Heart left ventricle (tissue), 16 donors: ENCODE measurements around the gene CCDC69. TPM values are rescaled to one million over a fixed set of nuclear protein-coding genes. Genes with fewer than 3 reads are reported as not detected.
A peak's percentile ranks its signal among the peaks of the same experiment; 100 is the strongest.
"Not testable (repeated sequence)": the region's sequence is repeated elsewhere in the genome, so short reads cannot be mapped to it uniquely, and the experiment has no call there.

ENCODE experiments used
- ATAC-seq, 4 donors: fragments of 200-7000 bp; cut with Tn5 transposase; one replicate each; pipeline ENCODE4 v1.9.1; 2020 to 2022; ENCODE audit warnings: moderate library complexity in 4 of 4, mild to moderate bottlenecking in 3 of 4, moderate number of reproducible peaks in 1 of 4
- DNase-seq, 5 donors: peaks; one replicate each; pipeline ENCODE4 v3.0.0-alpha.2; 2020
- H3K27ac ChIP-seq, 12 donors: fragments of 200-600 bp; sonication (generic) in 4 of 12; one replicate each; pipeline versions ENCODE4 v1.5.0 to v1.8.0; 2016 to 2022; ENCODE audit warnings: mild to moderate bottlenecking in 2 of 12
- H3K27me3 ChIP-seq, 9 donors: fragments of 200-600 bp; sonication (generic) in 2 of 9; one replicate each; pipeline versions ENCODE4 v1.5.1 to v1.8.0; 2016 to 2022; ENCODE audit warnings: mild to moderate bottlenecking in 3 of 9
- H3K36me3 ChIP-seq, 9 donors: fragments of 200-600 bp; sonication (generic) in 2 of 9; one replicate each; pipeline versions ENCODE4 v1.5.0 to v1.8.0; 2018 to 2022; ENCODE audit warnings: mild to moderate bottlenecking in 2 of 9
- H3K4me1 ChIP-seq, 12 donors: fragments of 200-600 bp; sonication (generic) in 4 of 12; one replicate each; pipeline versions ENCODE4 v1.5.0 to v1.8.0; 2016 to 2022; ENCODE audit warnings: mild to moderate bottlenecking in 3 of 12
- H3K4me3 ChIP-seq, 12 donors: fragments of 200-600 bp; sonication (generic) in 4 of 12; one replicate each; pipeline versions ENCODE4 v1.5.0 to v1.8.0; 2017 to 2022; ENCODE audit warnings: mild to moderate bottlenecking in 9 of 12, moderate library complexity in 4 of 12
- H3K9me3 ChIP-seq, 12 donors: fragments of 200-600 bp; sonication (generic) in 4 of 12; one replicate each; pipeline versions ENCODE4 v1.5.0 to v1.8.0; 2016 to 2022; ENCODE audit warnings: mild to moderate bottlenecking in 1 of 12
- POLR2A ChIP-seq, 2 donors: fragments of 450-650 bp; IDR thresholded peaks; one replicate each; pipeline ENCODE4 v1.6.1; 2017; ENCODE audit warnings: antibody characterized with exemption in 2 of 2, mild to moderate bottlenecking in 2 of 2, moderate library complexity in 2 of 2
- WGBS, 4 donors: extraction: QIAGEN DNeasy Blood & Tissue Kit in 2 of 4; methylation state at CpG; one replicate each; pipeline versions ENCODE4 v1.1.5 to v1.1.7; 2013 to 2018; 5-methylcytosine and 5-hydroxymethylcytosine counted together
- intact Hi-C, 10 donors: fragments of 100-400 bp; cut with DNase I; formaldehyde crosslinking; loops; one replicate each; pipeline versions ENCODE4 v1.11.1 to v1.14.2; 2022
- polyA plus RNA-seq, 2 donors: library from polyadenylated mRNA; stranded (reverse); fragments of 200-250 nt; gene quantifications; one replicate each; pipeline ENCODE4 v1.2.3, GENCODE V29; 2013
- total RNA-seq, 9 donors: library from RNA; depleted of rRNA in 2 of 9; stranded (reverse); fragments of >200 nt in 2 of 9; fragmentation: NEBNext Ultra II Directional in 3 of 9; extraction: Animal tissue kit (Norgen Biotek cat#: 25700) in 3 of 9; gene quantifications; one replicate each; pipeline versions ENCODE4 v1.1.0 to v1.2.4, GENCODE V29; 2016 to 2023
- TF ChIP-seq, protein P1 (sequence below), 12 donors: fragments of 200-600 bp; sonication (generic) in 4 of 12; IDR thresholded peaks; one replicate each; pipeline versions ENCODE4 v1.5.0 to v1.8.0; 2018 to 2022; ENCODE audit warnings: antibody characterized with exemption in 12 of 12, mild to moderate bottlenecking in 5 of 12
- donor health status: ischemic (EF 13 %, LVEDD 7.1; RV severe dilation, severe dysfunction).
- donor health status: healthy with polysubstance abuse.
- donor health status: DM: no; HTN: yes; CAD: no.
- donor health status: DM: no; HTN: no; CAD: no.
- donor health status: ischemic (EF 25% LVEDD 6.9; RV normal size, moderate dysfunction).
- donor health status: ischemic (EF 25% LVEDD 5.7; RV mildly dilated, moderate dysfunction).
- donor health status: healthy.
- donor health status: DM: yes; HTN: yes; CAD: no.
- donor health status: ischemic (EF 35%, LVEDD 5.7; RV mildly dilated, moderate dysfunction).
- donor health status: nonischemic (EF 11% LVEDD 7.7; RV severe dilation, severe dysfunction).
- donor health status: DM: yes; HTN: yes; CAD: no.
- donor health status: PGD.
- donor health status: ischemic (EF 29% LVEDD 5.4; RV normal size, mild dysfunction).
- donor health status: nonischemic (EF 23%, LVEDD 6.1; RV moderate dilation, normal function).

The CCDC69 gene
- total and polyA plus RNA-seq, 11 donors: 82.5 to 245 (median 119) TPM

- peaks cover 0 to 32% (median 15%) of the 10 kb centered on the region in 12 donors for H3K4me1 ChIP-seq
- TF ChIP-seq, protein P1, sequence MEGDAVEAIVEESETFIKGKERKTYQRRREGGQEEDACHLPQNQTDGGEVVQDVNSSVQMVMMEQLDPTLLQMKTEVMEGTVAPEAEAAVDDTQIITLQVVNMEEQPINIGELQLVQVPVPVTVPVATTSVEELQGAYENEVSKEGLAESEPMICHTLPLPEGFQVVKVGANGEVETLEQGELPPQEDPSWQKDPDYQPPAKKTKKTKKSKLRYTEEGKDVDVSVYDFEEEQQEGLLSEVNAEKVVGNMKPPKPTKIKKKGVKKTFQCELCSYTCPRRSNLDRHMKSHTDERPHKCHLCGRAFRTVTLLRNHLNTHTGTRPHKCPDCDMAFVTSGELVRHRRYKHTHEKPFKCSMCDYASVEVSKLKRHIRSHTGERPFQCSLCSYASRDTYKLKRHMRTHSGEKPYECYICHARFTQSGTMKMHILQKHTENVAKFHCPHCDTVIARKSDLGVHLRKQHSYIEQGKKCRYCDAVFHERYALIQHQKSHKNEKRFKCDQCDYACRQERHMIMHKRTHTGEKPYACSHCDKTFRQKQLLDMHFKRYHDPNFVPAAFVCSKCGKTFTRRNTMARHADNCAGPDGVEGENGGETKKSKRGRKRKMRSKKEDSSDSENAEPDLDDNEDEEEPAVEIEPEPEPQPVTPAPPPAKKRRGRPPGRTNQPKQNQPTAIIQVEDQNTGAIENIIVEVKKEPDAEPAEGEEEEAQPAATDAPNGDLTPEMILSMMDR (IDR thresholded peaks at IDR 0.05): no peak
- TF ChIP-seq POLR2A (IDR thresholded peaks at IDR 0.05): no peak
Measured at GRCh38 chr5:151240924-151241635, 17.2 kb upstream of the CCDC69 start.

DNA sequence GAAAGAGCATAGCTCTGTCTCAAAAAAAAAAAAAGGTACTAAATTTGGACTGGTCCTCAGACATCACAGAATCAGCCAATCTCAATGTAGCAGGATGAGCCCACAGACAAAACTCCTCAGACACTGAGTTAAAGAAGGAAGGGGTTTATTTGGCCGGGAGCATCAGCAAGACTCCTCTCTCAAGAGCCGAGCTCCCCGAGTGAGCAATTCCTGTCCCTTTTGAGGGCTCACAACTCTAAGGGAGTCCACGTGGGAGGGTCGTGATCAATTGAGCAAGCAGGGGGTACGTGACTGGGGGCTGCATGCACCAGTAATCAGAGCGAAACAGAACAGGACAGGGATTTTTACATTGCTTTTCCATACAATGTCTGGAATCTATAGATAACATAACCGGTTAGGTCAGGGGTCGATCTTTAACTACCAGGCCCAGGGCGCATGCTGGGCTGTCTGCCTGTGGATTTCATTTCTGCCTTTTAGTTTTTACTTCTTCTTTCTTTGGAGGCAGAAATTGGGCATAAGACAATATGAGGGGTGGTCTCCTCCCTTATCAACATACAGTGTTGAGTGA is 16.5 kb upstream of the CCDC69 start:
- not testable (repeated sequence) for ATAC-seq, H3K36me3 ChIP-seq, DNase-seq, H3K27ac ChIP-seq, H3K27me3 ChIP-seq, H3K4me3 ChIP-seq, H3K9me3 ChIP-seq
- intact Hi-C loops: loop anchor here in 3 of 10 donors (2.0 to 10.0 kb wide), 4 partner anchors 113 to 196 kb away; no protein-coding TSS in a partner anchor
- H3K4me1 ChIP-seq: peaks cover 0 to 33% (median 15%) of the 10 kb centered on the region in 12 donors
- WGBS, 4 donors: 88 to 97% (median 93%) methylated on average over 10 of the region's 10 CpGs

More at GRCh38 chr5:151240924-151241635, 17.2 kb upstream of the CCDC69 start:
- no peaks in the 10 kb centered on the region for H3K27me3 ChIP-seq
- ATAC-seq (no peak), DNase-seq (no peak)
- WGBS, 4 donors: 87 to 94% (median 92%) methylated on average over 2 of the region's 2 CpGs
- H3K9me3 ChIP-seq: no peaks in the 10 kb centered on the region
- intact Hi-C loops: loop anchor here in 3 of 10 donors (2.0 to 10.0 kb wide), 4 partner anchors 114 to 196 kb away; no protein-coding TSS in a partner anchor
- H3K4me3 ChIP-seq: no peak overlapping the region
- no peak overlapping the region for H3K27ac ChIP-seq
- H3K36me3 ChIP-seq: no peaks in the 10 kb centered on the region

DNA sequence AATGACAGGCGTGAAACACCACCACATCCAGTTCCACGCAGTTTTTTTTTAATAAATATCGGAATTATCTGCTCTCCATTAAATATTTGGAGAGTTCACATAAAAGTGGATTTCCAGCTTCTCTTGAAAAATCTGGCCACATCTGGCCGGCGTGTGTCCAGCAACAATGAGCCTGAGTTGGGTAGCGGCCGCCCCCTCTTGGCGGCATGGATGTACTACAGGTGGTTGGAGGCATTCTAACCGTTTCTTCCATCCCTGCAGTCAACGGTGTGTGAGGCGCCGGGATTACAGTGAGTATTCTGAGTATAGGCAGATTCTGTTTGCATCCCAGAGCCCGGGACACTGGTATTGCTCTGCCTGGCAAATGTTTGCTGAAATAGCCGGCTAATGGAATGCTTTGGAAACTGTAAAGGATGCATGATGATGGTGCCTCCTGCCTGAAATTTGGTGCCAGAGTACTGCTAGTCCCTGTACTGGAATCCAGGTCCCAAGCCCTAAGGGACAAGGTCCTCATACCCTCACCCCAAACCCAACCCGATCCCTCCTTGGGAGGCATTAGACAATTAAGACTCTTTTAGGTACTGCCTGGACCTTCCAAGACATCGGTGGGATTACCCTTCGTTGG is 15.5 kb upstream of the CCDC69 start:
- H3K36me3 ChIP-seq: no peaks in the 10 kb centered on the region
- WGBS, 4 donors: 16 to 52% (median 18%) methylated on average over 13 to 17 of the region's 17 CpGs
- H3K9me3 ChIP-seq: no peaks in the 10 kb centered on the region
- H3K4me3 ChIP-seq: peak overlapping the region in 10 of 12 donors; percentile 19 to 46 (median 30)
- peak overlapping the region; percentile 72 to 90 (median 86) for H3K27ac ChIP-seq
- intact Hi-C loops: loop anchor here in 8 of 10 donors (1.0 to 10.0 kb wide), 12 partner anchors 42 to 237 kb away; partner anchors contain the start of gene ANXA6 (in 2 of the 8)
- ATAC-seq: peak; percentile 46 to 74 (median 62)
- no peaks in the 10 kb centered on the region for H3K27me3 ChIP-seq
- TF ChIP-seq, protein P1 (IDR thresholded peaks at IDR 0.05): peak; percentile 67 to 96 (median 94)
- no peak for TF ChIP-seq POLR2A (IDR thresholded peaks at IDR 0.05)
- peak; percentile 82 to 91 (median 86) for DNase-seq
- H3K4me1 ChIP-seq: peaks cover 3 to 43% (median 23%) of the 10 kb centered on the region in 12 donors

GRCh38 chr5:151238303-151238741 is 14.4 kb upstream of the CCDC69 start:
- H3K27me3 ChIP-seq: no peaks in the 10 kb centered on the region
- 13 to 19% (median 17%) methylated on average over 12 to 14 of the region's 14 CpGs for WGBS, 4 donors
- no peaks in the 10 kb centered on the region for H3K36me3 ChIP-seq
- peak; percentile 74 to 88 (median 85) for DNase-seq
- H3K27ac ChIP-seq: peak overlapping the region; percentile 72 to 90 (median 86)
- peak overlapping the region in 11 of 12 donors; percentile 8 to 46 (median 29) for H3K4me3 ChIP-seq
- H3K9me3 ChIP-seq: no peaks in the 10 kb centered on the region
- peaks cover 4 to 52% (median 28%) of the 10 kb centered on the region in 12 donors for H3K4me1 ChIP-seq
- ATAC-seq: peak; percentile 91 to 94 (median 92)
- TF ChIP-seq, protein P1 (IDR thresholded peaks at IDR 0.05): no peak
- peak in 1 of 2 donors; percentile 24 for TF ChIP-seq POLR2A (IDR thresholded peaks at IDR 0.05)
- intact Hi-C loops: loop anchor here in 8 of 10 donors (2.0 to 10.0 kb wide), 11 partner anchors 41 to 236 kb away; partner anchors contain the start of gene ANXA6 (in 2 of the 8)
